Subcutaneous adipose tissue (tissue), 4 donors: ENCODE measurements around the gene LCN12. TPM values are rescaled to one million over a fixed set of nuclear protein-coding genes. Genes with fewer than 3 reads are reported as not detected.

Experiments used
- CTCF ChIP-seq: fragments of 450-650 bp; IDR thresholded peaks from one replicate; pipeline ENCODE4 v1.5.1; 2016; ENCODE audit warnings: low read depth, mild to moderate bottlenecking, control low read depth, antibody characterized with exemption, moderate library complexity
- total RNA-seq, 4 donors: library from RNA; depleted of rRNA; stranded (reverse); fragments of >200 nt; gene quantifications; one replicate each; pipeline ENCODE4 v1.1.0, GENCODE V29; 2016

LCN12 gene
- total RNA-seq, 4 donors from 2014 or later: not detected

GRCh38 chr9:136991993-136992818, 40.1 kb downstream of the LCN12 start, which contains the start of gene PAXX:
Gene PAXX, plus strand, starts transcription at chr9:136992422. Its CDS starts 22 bp downstream, at chr9:136992444.
- TF ChIP-seq CTCF: no peak

GRCh38 chr9:136992819-136993369, 40.8 kb downstream of the LCN12 start:
- no peak for TF ChIP-seq CTCF

- no peak for TF ChIP-seq CTCF
These were observed 42.3 kb downstream of the LCN12 start for GRCh38 chr9:136994180-136994887.

GRCh38 chr9:136994888-136995230, 42.8 kb downstream of the LCN12 start:
- no peak for TF ChIP-seq CTCF

GRCh38 chr9:136995362-136995761, 43.3 kb downstream of the LCN12 start:
- no peak for TF ChIP-seq CTCF

GRCh38 chr9:136995772-136996311, 43.8 kb downstream of the LCN12 start:
- TF ChIP-seq CTCF: no peak
